Measurements from ENCODE around the gene ZNF385A. TPM values are rescaled to one million over a fixed set of nuclear protein-coding genes. Genes with fewer than 3 reads are reported as not detected.

ZNF385A gene
- total and polyA plus RNA-seq, 2 of the 13 experiments (the other 11 are each of a cell fraction or from before 2014, with no cell fraction given) = 0.44 to 0.67 TPM

DNA sequence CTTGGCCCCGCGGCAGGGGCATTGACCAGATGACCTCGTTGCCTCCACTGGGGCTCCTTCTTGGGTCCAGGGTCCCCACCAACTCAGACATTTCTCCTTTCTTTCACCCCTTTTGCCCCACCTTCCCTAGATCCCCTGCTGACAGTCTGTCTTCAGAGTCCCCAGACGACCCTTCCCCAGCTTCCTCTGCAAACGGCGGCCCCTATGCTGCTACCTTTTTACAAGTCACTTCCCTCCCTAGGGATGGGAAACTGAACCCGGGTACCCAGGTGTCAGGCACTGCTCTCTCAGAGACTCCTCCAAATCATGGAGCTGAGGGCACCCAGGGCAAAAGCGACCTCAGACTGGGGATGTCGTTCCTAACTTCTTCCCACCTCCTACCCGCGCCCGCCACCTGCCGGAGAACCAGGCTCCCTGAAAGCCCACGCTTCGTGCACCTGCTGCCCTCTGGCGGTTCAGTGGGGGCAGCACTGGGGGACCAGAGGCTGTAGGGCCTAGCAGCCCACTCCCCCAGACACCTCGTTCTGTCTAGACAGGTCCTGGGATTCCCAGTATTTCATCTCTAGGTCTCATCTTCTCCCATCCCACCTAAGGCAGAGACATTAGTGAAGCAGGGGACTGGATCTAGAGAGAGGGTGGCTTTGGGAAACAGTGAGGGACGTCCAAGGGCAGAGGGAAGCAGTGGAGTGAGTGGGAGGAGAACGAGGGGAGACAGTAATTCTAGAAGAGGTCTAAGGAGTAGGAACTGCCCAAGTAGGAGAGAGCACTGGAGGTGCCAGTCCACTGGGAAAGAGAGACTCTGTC lies 4.9 kb downstream of the ZNF385A start (continued):
- TF ChIP-seq ZBTB7B (CRISPR knock-in tag; IDR thresholded peaks at IDR 0.05) (peak; percentile 74; the same call in 1 of the 2 replicates), KLF6 (CRISPR knock-in tag; IDR thresholded peaks at IDR 0.05) (no peak), SRSF1 (optimal IDR thresholded peaks at IDR 0.05; ENCODE audit: low read depth, low read length) (no peak), SMAD3 (CRISPR knock-in tag; IDR thresholded peaks at IDR 0.05) (0 out of 2 replicates have a peak, but pooled peaks have one; percentile 41), ZNF788 (CRISPR knock-in tag; IDR thresholded peaks at IDR 0.05; ENCODE audit: borderline replicate concordance) (peak; percentile 37; the same call in 1 of the 2 replicates), ELF1 (CRISPR knock-in tag; IDR thresholded peaks at IDR 0.05) (0 out of 2 replicates have a peak, but pooled peaks have one; percentile 53), SSRP1 (CRISPR knock-in tag; IDR thresholded peaks at IDR 0.05) (no peak), ZNF572 (CRISPR knock-in tag; IDR thresholded peaks at IDR 0.05) (peak; percentile 71; the same call in 1 of the 2 replicates), GMEB1 (CRISPR knock-in tag; IDR thresholded peaks at IDR 0.05; ENCODE audit: borderline replicate concordance) (no peak), TEF (CRISPR knock-in tag; IDR thresholded peaks at IDR 0.05) (no peak), ZNF839 (CRISPR knock-in tag; IDR thresholded peaks at IDR 0.05; ENCODE audit: borderline replicate concordance) (no peak), SMAD9 (CRISPR knock-in tag; IDR thresholded peaks at IDR 0.05) (no peak), BRF2 (CRISPR knock-in tag; IDR thresholded peaks at IDR 0.05) (no peak), KDM5B (CRISPR knock-in tag; IDR thresholded peaks at IDR 0.05; ENCODE audit: borderline replicate concordance) (no peak), MYC (CRISPR knock-in tag; IDR thresholded peaks at IDR 0.05; ENCODE audit: borderline replicate concordance) (peak; percentile 60; the same call in 1 of the 2 replicates), ZSCAN25 (CRISPR knock-in tag; IDR thresholded peaks at IDR 0.05) (peak; percentile 43; the same call in 1 of the 2 replicates), HIC2 (CRISPR knock-in tag; IDR thresholded peaks at IDR 0.05; ENCODE audit: low read depth) (no peak)
- TF ChIP-seq, protein P1, sequence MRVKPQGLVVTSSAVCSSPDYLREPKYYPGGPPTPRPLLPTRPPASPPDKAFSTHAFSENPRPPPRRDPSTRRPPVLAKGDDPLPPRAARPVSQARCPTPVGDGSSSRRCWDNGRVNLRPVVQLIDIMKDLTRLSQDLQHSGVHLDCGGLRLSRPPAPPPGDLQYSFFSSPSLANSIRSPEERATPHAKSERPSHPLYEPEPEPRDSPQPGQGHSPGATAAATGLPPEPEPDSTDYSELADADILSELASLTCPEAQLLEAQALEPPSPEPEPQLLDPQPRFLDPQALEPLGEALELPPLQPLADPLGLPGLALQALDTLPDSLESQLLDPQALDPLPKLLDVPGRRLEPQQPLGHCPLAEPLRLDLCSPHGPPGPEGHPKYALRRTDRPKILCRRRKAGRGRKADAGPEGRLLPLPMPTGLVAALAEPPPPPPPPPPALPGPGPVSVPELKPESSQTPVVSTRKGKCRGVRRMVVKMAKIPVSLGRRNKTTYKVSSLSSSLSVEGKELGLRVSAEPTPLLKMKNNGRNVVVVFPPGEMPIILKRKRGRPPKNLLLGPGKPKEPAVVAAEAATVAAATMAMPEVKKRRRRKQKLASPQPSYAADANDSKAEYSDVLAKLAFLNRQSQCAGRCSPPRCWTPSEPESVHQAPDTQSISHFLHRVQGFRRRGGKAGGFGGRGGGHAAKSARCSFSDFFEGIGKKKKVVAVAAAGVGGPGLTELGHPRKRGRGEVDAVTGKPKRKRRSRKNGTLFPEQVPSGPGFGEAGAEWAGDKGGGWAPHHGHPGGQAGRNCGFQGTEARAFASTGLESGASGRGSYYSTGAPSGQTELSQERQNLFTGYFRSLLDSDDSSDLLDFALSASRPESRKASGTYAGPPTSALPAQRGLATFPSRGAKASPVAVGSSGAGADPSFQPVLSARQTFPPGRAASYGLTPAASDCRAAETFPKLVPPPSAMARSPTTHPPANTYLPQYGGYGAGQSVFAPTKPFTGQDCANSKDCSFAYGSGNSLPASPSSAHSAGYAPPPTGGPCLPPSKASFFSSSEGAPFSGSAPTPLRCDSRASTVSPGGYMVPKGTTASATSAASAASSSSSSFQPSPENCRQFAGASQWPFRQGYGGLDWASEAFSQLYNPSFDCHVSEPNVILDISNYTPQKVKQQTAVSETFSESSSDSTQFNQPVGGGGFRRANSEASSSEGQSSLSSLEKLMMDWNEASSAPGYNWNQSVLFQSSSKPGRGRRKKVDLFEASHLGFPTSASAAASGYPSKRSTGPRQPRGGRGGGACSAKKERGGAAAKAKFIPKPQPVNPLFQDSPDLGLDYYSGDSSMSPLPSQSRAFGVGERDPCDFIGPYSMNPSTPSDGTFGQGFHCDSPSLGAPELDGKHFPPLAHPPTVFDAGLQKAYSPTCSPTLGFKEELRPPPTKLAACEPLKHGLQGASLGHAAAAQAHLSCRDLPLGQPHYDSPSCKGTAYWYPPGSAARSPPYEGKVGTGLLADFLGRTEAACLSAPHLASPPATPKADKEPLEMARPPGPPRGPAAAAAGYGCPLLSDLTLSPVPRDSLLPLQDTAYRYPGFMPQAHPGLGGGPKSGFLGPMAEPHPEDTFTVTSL (CRISPR knock-in tag; IDR thresholded peaks at IDR 0.05; ENCODE audit: borderline replicate concordance) = no peak

Measured in HepG2 (cell line).